IMR-90 (cell line): ENCODE measurements around the gene CDK5RAP2. TPM values are rescaled to one million over a fixed set of nuclear protein-coding genes. Genes with fewer than 3 reads are reported as not detected.

Experiments
- ATAC-seq: fragments of 200-7000 bp; cut with Tn5 transposase; 2 replicates; pipeline ENCODE4 v1.9.1; 2020; ENCODE audit warnings: low read depth, mild to moderate bottlenecking, moderate library complexity
- BruUV-seq: library from RNA; stranded (reverse); fragments of 400-500 nt; replicated peaks from 2 replicates; lab custom pipeline; 2021; lab: Mats Ljungman, UMichigan
- CTCF ChIA-PET: fragments of 300-600 bp; formaldehyde crosslinking; extraction: SDS; loops from one replicate; lab custom pipeline; 2021; ENCODE audit warnings: antibody characterized with exemption; lab: Yijun Ruan, JAX
- POLR2A ChIA-PET: fragments of 300-600 bp; sonication (Branson Sonifier 250); formaldehyde crosslinking; loops from one replicate; lab custom pipeline; 2022; ENCODE audit warnings: antibody characterized with exemption; ENCODE audit not compliant: unreplicated experiment; lab: Charles Lee
- DNase-seq: peaks from one replicate; pipeline ENCODE4 v3.0.0; 2013
- H2AFZ ChIP-seq: replicated peaks from 2 replicates; pipeline ENCODE3; 2013; ENCODE audit warnings: low read length, mild to moderate bottlenecking; ENCODE audit not compliant: poor library complexity
- H2AK5ac ChIP-seq: 2 replicates; pipeline ENCODE4 v1.6.1; 2013; ENCODE audit warnings: low read depth, low read length, inconsistent platforms
- H2AK9ac ChIP-seq: replicated peaks from 2 replicates; pipeline ENCODE3; 2013; ENCODE audit warnings: mild to moderate bottlenecking, low read depth, low read length, moderate library complexity; ENCODE audit not compliant: poor library complexity
- H2BK120ac ChIP-seq: 2 replicates; pipeline ENCODE4 v1.6.1; 2013; ENCODE audit warnings: low read depth, low read length, inconsistent platforms
- H2BK15ac ChIP-seq: 3 replicates; pipeline ENCODE4 v1.6.1; 2013; ENCODE audit warnings: low read depth, low read length, inconsistent platforms
- H2BK20ac ChIP-seq: 2 replicates; pipeline ENCODE4 v1.6.1; 2013; ENCODE audit warnings: low read depth, mild to moderate bottlenecking, inconsistent platforms, low read length, moderate library complexity
- H2BK5ac ChIP-seq: 2 replicates; pipeline ENCODE4 v1.6.1; 2013; ENCODE audit warnings: mild to moderate bottlenecking, low read depth, low read length, inconsistent platforms; ENCODE audit not compliant: poor library complexity, severe bottlenecking
- H3K14ac ChIP-seq: replicated peaks from 2 replicates; pipeline ENCODE4 v1.6.1; 2013; ENCODE audit warnings: low read depth, low read length, inconsistent platforms
- H3K18ac ChIP-seq: 2 replicates; pipeline ENCODE4 v1.6.1; 2013; ENCODE audit warnings: low read depth, low read length, control low read depth
- H3K23ac ChIP-seq: 2 replicates; pipeline ENCODE4 v1.6.1; 2013; ENCODE audit warnings: low read depth, low read length, inconsistent platforms
- H3K27ac ChIP-seq: 2 replicates; pipeline ENCODE4 v1.5.1; 2013; ENCODE audit warnings: mild to moderate bottlenecking, control low read depth, low read length; ENCODE audit not compliant: insufficient read depth
- H3K27me3 ChIP-seq: 2 replicates; pipeline ENCODE4 v1.6.1; 2013; ENCODE audit warnings: low read length; ENCODE audit not compliant: control insufficient read depth, insufficient read depth
- H3K36me3 ChIP-seq: 2 replicates; pipeline ENCODE4 v1.6.1; 2013; ENCODE audit warnings: low read length, mixed read lengths; ENCODE audit not compliant: control insufficient read depth, insufficient read depth
- H3K4ac ChIP-seq: 2 replicates; pipeline ENCODE4 v1.6.1; 2013; ENCODE audit warnings: low read depth, low read length, inconsistent platforms
- H3K4me1 ChIP-seq: 2 replicates; pipeline ENCODE4 v1.6.1; 2013; ENCODE audit warnings: low read length, mixed read lengths; ENCODE audit not compliant: control insufficient read depth, insufficient read depth
- H3K4me2 ChIP-seq: 2 replicates; pipeline ENCODE4 v1.6.1; 2013; ENCODE audit warnings: low read depth, mild to moderate bottlenecking, control low read depth, low read length, moderate library complexity
- H3K4me3 ChIP-seq: 2 replicates; pipeline ENCODE4 v1.5.1; 2013; ENCODE audit warnings: low read depth, mild to moderate bottlenecking, control low read depth, low read length, moderate library complexity; ENCODE audit not compliant: insufficient read depth
- H3K56ac ChIP-seq: 2 replicates; pipeline ENCODE4 v1.6.1; 2013; ENCODE audit warnings: low read length, inconsistent platforms; ENCODE audit not compliant: insufficient read depth; ENCODE audit errors: extremely low read depth
- H3K79me1 ChIP-seq, 2 experiments: 2 replicates each; pipeline ENCODE4 v1.6.1; 2013; ENCODE audit warnings: low read length in 2 of 2, inconsistent platforms in 1 of 2, low read depth in 1 of 2
- H3K9ac ChIP-seq: 2 replicates; pipeline ENCODE4 v1.6.1; 2013; ENCODE audit warnings: low read depth, low read length, control low read depth
- H3K9me1 ChIP-seq: 2 replicates; pipeline ENCODE4 v1.6.1; 2013; ENCODE audit warnings: low read length, inconsistent platforms; ENCODE audit not compliant: insufficient read depth
- H3K9me3 ChIP-seq: 2 replicates; pipeline ENCODE4 v1.6.1; 2013; ENCODE audit warnings: low read length; ENCODE audit not compliant: control insufficient read depth, insufficient read depth
- H4K20me1 ChIP-seq: 2 replicates; pipeline ENCODE4 v1.6.1; 2013; ENCODE audit warnings: low read length, inconsistent platforms; ENCODE audit not compliant: insufficient read depth
- H4K5ac ChIP-seq: 2 replicates; pipeline ENCODE4 v1.6.1; 2013; ENCODE audit warnings: mild to moderate bottlenecking, low read depth, low read length, control low read depth
- H4K8ac ChIP-seq, 2 experiments: 2 replicates each; pipeline ENCODE4 v1.6.1; 2013; ENCODE audit warnings: low read depth in 2 of 2, low read length in 2 of 2, control low read depth in 1 of 2, inconsistent platforms in 1 of 2
- H4K91ac ChIP-seq: 2 replicates; pipeline ENCODE4 v1.6.1; 2013; ENCODE audit warnings: low read depth, low read length, inconsistent platforms; ENCODE audit not compliant: insufficient read depth
- BHLHE40 ChIP-seq: fragments of 150-350 bp; IDR thresholded peaks from 2 replicates; pipeline ENCODE4 v1.6.1; 2016; ENCODE audit warnings: mild to moderate bottlenecking, low read depth, low read length
- CEBPB ChIP-seq: IDR thresholded peaks from 2 replicates; pipeline ENCODE4 v1.6.1; 2012; ENCODE audit warnings: low read depth, low read length, improper control_type of control experiment
- ELK1 ChIP-seq: fragments of 150-350 bp; IDR thresholded peaks from 2 replicates; pipeline ENCODE4 v1.6.1; 2016; ENCODE audit warnings: low read depth, mild to moderate bottlenecking, low read length, moderate library complexity, borderline replicate concordance
- FOS ChIP-seq: fragments of 150-350 bp; IDR thresholded peaks from 2 replicates; pipeline ENCODE4 v1.6.1; 2016; ENCODE audit warnings: low read depth, low read length
- MAZ ChIP-seq: IDR thresholded peaks from 2 replicates; pipeline ENCODE4 v1.6.1; 2012; ENCODE audit warnings: low read depth, mild to moderate bottlenecking, low read length, improper control_type of control experiment, moderate library complexity, borderline replicate concordance
- MXI1 ChIP-seq: IDR thresholded peaks from 2 replicates; pipeline ENCODE4 v1.6.1; 2012; ENCODE audit warnings: low read depth, mild to moderate bottlenecking, low read length, moderate library complexity, borderline replicate concordance
- NFE2L2 ChIP-seq: fragments of 150-350 bp; IDR thresholded peaks from 2 replicates; pipeline ENCODE4 v1.6.1; 2016; ENCODE audit warnings: low read depth, mild to moderate bottlenecking, low read length
- POLR2A ChIP-seq: IDR thresholded peaks from 2 replicates; pipeline ENCODE4 v1.6.1; 2012; ENCODE audit warnings: mild to moderate bottlenecking, low read depth, low read length
- RAD21 ChIP-seq: IDR thresholded peaks from 2 replicates; pipeline ENCODE4 v1.6.1; 2012; ENCODE audit warnings: low read length, improper control_type of control experiment
- RCOR1 ChIP-seq: IDR thresholded peaks from 2 replicates; pipeline ENCODE4 v1.6.1; 2012; ENCODE audit warnings: mild to moderate bottlenecking, low read length, improper control_type of control experiment; ENCODE audit not compliant: insufficient replicate concordance
- RFX5 ChIP-seq: IDR thresholded peaks from 2 replicates; pipeline ENCODE4 v1.8.0; 2012; ENCODE audit warnings: low read depth, mild to moderate bottlenecking, low read length, moderate library complexity
- SMC3 ChIP-seq: fragments of 150-350 bp; IDR thresholded peaks from 2 replicates; pipeline ENCODE4 v1.6.1; 2016; ENCODE audit warnings: low read depth, mild to moderate bottlenecking, antibody characterized with exemption, low read length, moderate library complexity
- USF2 ChIP-seq: fragments of 150-350 bp; IDR thresholded peaks from 2 replicates; pipeline ENCODE4 v1.6.1; 2017; ENCODE audit warnings: mild to moderate bottlenecking, antibody characterized with exemption, low read length, low read depth
- WGBS, 2 experiments: methylation state at CpG; one replicate each; pipeline versions ENCODE4 v1.1.5 to v1.1.7; 2013; ENCODE audit warnings: missing lambda C conversion rate in 2 of 2; ENCODE audit not compliant: insufficient read length in 1 of 2; ENCODE audit errors: extremely low coverage in 2 of 2; 5-methylcytosine and 5-hydroxymethylcytosine counted together
- dilution Hi-C: fragments of 300-500 bp; cut with HindIII; formaldehyde crosslinking; loops from one replicate; pipeline ENCODE4 v1.14.3; 2018; ENCODE audit warnings: low sequenced_read_pairs; ENCODE audit not compliant: unreplicated experiment
- in situ Hi-C: fragments of 300-500 bp; cut with MboI; formaldehyde crosslinking; loops from 3 replicates; pipeline ENCODE4 v1.14.3; 2019; ENCODE audit warnings: low sequenced_read_pairs, inconsistent platforms, mixed read lengths
- intact Hi-C: fragments of 100-400 bp; cut with micrococcal nuclease; formaldehyde crosslinking; loops from 2 replicates; pipeline ENCODE4 v1.10.0; 2022
- polyA plus RNA-seq, 3 experiments: library from polyadenylated mRNA; depleted of rRNA; stranded (reverse); fragments of >200 nt; gene quantifications; 2 replicates each; pipeline ENCODE4 v1.2.3, GENCODE V29; 2012; ENCODE audit warnings: low replicate concordance in 1 of 3
- total RNA-seq: library from RNA; depleted of rRNA; stranded (reverse); fragments of >200 nt; gene quantifications from 2 replicates; pipeline ENCODE4 v1.2.3, GENCODE V29; 2012
- TF ChIP-seq, protein P1 (sequence below): conservative IDR thresholded peaks from 2 replicates; pipeline ENCODE4 v1.5.1; 2012; ENCODE audit warnings: mild to moderate bottlenecking, low read depth, low read length, improper control_type of control experiment

Gene CDK5RAP2
- total and polyA plus RNA-seq, 2 of the 4 experiments (the other 2 are of a cell fraction): 29.5 to 31.7 TPM

DNA sequence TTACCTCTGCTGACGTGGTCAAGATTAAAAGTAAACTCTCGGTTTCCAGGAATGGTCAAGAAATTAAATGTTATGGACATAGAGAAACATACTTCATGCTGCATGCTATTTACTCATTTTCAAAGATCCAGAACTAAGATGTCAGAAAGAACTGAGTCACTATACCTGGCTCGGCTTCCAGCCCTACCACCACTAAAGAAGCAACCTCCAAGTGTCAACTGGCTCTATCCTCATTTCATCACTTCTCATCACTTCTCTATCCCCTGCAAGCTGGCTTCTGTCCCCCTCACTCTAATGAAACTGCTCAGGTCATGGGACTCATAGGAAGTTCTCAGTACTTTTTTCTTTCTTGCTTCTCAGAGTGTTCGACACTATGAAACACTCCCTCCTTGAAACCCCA is 116.2 kb downstream of the CDK5RAP2 start:
- H3K79me1 ChIP-seq: 0 out of 4 replicates have a peak, but pooled peaks cover 0 to 4% of the 10 kb centered on the region in 2 experiments
- H2BK15ac ChIP-seq: no peak overlapping the region
- no peak overlapping the region for H2BK5ac ChIP-seq
- no peak overlapping the region for H2AFZ ChIP-seq
- no peak overlapping the region for H3K4me2 ChIP-seq
- no peak overlapping the region for H4K8ac ChIP-seq
- no peak for TF ChIP-seq FOS
- no peak for TF ChIP-seq MAZ
- TF ChIP-seq BHLHE40: no peak
- no peak for TF ChIP-seq RCOR1
- TF ChIP-seq NFE2L2: no peak
- TF ChIP-seq, protein P1, sequence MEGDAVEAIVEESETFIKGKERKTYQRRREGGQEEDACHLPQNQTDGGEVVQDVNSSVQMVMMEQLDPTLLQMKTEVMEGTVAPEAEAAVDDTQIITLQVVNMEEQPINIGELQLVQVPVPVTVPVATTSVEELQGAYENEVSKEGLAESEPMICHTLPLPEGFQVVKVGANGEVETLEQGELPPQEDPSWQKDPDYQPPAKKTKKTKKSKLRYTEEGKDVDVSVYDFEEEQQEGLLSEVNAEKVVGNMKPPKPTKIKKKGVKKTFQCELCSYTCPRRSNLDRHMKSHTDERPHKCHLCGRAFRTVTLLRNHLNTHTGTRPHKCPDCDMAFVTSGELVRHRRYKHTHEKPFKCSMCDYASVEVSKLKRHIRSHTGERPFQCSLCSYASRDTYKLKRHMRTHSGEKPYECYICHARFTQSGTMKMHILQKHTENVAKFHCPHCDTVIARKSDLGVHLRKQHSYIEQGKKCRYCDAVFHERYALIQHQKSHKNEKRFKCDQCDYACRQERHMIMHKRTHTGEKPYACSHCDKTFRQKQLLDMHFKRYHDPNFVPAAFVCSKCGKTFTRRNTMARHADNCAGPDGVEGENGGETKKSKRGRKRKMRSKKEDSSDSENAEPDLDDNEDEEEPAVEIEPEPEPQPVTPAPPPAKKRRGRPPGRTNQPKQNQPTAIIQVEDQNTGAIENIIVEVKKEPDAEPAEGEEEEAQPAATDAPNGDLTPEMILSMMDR: no peak
- no peak for TF ChIP-seq RAD21
- no peak for TF ChIP-seq POLR2A
- no peak for TF ChIP-seq SMC3
- no peak for TF ChIP-seq MXI1
- TF ChIP-seq USF2: no peak
- TF ChIP-seq CEBPB: no peak
- TF ChIP-seq RFX5: no peak
- no peak for TF ChIP-seq ELK1
- no peaks in the 10 kb centered on the region for H3K9me3 ChIP-seq
- WGBS, 2 experiments: 82% methylated on average over 2 of the region's 4 CpGs; no CpG with 5 or more reads in 1 of the 2 experiments
- H3K56ac ChIP-seq: no peak overlapping the region
- DNase-seq (no peak), ATAC-seq (no peak)
- no peak overlapping the region for H4K91ac ChIP-seq
- no peak overlapping the region for H3K4ac ChIP-seq
- H3K36me3 ChIP-seq: peaks cover 9% of the 10 kb centered on the region
- H3K18ac ChIP-seq: no peak overlapping the region
- BruUV-seq: no TSS peak
- in situ Hi-C loops (no loop called here), intact Hi-C loops (no loop called here), dilution Hi-C loops (no loop called here)
- CTCF ChIA-PET: interaction anchor here (2.3 kb wide), 1 partner anchor 13 kb away, joined by 9 read pairs; no protein-coding TSS in a partner anchor
- no peak overlapping the region for H2BK20ac ChIP-seq
- H2AK5ac ChIP-seq: no peak overlapping the region
- H3K4me3 ChIP-seq: no peak overlapping the region
- no peaks in the 10 kb centered on the region for H4K20me1 ChIP-seq
- H3K27me3 ChIP-seq: no peaks in the 10 kb centered on the region
- H3K4me1 ChIP-seq: no peaks in the 10 kb centered on the region
- no peak overlapping the region for H3K23ac ChIP-seq
- peaks cover 4% of the 10 kb centered on the region; the same call in 1 of the 2 replicates for H3K9me1 ChIP-seq
- POLR2A ChIA-PET: no interaction called here
- no peak overlapping the region for H2BK120ac ChIP-seq
- no peak overlapping the region for H3K27ac ChIP-seq
- no peak overlapping the region for H4K5ac ChIP-seq
- peak overlapping the region; percentile 18 for H2AK9ac ChIP-seq
- H3K14ac ChIP-seq: no peak overlapping the region
- H3K9ac ChIP-seq: no peak overlapping the region
